Left renal cortex interstitium (tissue), 4 donors: Measurements from ENCODE around the gene ZNF335. TPM values are rescaled to one million over a fixed set of nuclear protein-coding genes. Genes with fewer than 3 reads are reported as not detected.

Experiments
- DNase-seq, 4 donors: peaks; one replicate each; pipeline ENCODE4 v3.0.0-alpha.2; 2013; ENCODE audit warnings: low read depth in 4 of 4, low spot score in 2 of 4, missing footprints in 1 of 4
- polyA plus RNA-seq, 4 donors: library from polyadenylated mRNA; unstranded; fragments of 120-200 nt; gene quantifications; one replicate each; pipeline ENCODE4 v1.2.1, GENCODE V29; 2013; ENCODE audit not compliant: insufficient read length in 4 of 4

ZNF335 gene, protein sequence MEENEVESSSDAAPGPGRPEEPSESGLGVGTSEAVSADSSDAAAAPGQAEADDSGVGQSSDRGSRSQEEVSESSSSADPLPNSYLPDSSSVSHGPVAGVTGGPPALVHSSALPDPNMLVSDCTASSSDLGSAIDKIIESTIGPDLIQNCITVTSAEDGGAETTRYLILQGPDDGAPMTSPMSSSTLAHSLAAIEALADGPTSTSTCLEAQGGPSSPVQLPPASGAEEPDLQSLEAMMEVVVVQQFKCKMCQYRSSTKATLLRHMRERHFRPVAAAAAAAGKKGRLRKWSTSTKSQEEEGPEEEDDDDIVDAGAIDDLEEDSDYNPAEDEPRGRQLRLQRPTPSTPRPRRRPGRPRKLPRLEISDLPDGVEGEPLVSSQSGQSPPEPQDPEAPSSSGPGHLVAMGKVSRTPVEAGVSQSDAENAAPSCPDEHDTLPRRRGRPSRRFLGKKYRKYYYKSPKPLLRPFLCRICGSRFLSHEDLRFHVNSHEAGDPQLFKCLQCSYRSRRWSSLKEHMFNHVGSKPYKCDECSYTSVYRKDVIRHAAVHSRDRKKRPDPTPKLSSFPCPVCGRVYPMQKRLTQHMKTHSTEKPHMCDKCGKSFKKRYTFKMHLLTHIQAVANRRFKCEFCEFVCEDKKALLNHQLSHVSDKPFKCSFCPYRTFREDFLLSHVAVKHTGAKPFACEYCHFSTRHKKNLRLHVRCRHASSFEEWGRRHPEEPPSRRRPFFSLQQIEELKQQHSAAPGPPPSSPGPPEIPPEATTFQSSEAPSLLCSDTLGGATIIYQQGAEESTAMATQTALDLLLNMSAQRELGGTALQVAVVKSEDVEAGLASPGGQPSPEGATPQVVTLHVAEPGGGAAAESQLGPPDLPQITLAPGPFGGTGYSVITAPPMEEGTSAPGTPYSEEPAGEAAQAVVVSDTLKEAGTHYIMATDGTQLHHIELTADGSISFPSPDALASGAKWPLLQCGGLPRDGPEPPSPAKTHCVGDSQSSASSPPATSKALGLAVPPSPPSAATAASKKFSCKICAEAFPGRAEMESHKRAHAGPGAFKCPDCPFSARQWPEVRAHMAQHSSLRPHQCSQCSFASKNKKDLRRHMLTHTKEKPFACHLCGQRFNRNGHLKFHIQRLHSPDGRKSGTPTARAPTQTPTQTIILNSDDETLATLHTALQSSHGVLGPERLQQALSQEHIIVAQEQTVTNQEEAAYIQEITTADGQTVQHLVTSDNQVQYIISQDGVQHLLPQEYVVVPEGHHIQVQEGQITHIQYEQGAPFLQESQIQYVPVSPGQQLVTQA (N-terminal part only)
- polyA plus RNA-seq: 10 to 100 TPM; 10.7 to 21.1 (median 14.2) TPM

DNA sequence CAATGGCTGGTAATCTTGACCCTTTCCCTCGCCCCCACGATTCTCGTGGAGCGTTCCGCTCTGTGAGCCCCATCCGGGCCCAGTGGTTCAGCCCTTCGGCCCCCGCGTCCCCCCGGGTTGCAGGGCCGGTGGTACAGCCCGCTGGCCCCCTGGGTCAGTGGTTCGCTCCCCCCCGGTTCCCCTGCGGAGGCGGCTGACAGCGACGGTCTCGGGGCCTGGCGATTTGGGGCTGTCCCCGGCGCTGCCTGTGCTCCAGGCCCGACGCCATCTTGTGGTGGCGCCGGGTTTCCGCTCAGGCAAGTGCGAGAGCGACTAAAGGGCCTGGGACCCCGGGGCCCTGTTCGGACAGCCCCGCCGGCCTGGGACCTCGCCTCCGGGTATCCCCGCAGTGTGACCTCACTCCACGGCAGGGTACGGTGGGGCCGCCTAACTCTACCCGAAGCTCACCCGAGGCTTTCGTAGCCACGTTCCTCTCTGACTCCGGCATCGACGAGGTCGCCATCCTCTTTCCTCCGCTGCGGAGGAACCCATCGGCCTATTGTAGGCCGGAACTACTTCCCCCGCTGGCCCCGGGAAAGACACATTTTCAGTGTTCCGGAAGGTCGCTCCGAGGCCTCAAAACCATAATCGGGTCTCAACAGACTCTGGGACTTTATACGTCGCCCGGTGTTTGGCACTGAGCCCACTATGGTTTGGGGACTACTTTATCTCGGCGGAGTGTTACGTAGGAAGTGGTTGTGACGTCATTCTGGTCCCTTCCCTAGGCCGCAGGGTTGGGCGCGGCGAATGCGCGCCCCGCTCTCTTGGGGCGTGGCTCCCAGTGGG lies at the start of gene ZNF335:
Gene ZNF335 (minus strand): TSS at position 529 of the 825 bp plus-strand sequence. CDS start 793 bp downstream, outside the sequence.
- DNase-seq: peak; percentile 92 to 100 (median 98)

DNA sequence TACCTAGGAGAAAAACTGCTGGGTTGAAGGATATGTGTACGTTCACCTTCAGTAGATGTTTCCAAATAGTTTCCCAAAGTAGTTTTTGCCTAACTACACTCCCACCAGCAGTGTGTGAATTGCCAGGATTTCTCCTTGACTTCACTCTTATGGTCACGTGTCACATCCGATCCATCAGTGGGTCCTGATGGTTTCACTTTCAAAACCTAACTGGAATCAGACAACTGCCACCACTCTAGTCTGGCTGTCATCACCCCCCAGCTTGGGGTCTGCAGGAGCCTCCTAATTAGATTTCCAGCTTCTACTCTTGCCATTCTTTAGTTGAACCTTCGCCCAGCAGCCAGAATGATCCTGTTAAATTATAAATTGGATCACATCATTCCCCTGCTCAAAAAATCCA lies 48.6 kb upstream of the ZNF335 start:
- no peak for DNase-seq

DNA sequence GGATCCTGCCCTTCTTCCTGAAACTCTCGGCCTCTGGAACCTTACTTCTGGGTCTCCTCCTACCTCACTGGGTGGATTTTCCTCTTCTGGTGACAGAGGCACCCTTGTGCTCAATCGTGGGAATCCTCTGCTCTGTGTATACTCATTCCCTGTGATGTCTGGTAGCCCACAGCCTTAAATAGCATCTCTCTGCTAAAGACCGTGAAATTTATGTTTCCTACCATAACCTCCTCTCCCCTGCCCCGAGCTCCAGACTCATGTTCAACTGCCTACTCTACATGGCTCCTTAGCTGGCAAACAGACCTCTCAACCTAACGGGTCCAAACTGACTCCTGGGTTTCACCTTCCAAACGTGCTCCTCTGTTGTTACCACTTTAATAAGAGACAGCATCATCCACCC lies 46.6 kb upstream of the ZNF335 start:
- DNase-seq: no peak

DNA sequence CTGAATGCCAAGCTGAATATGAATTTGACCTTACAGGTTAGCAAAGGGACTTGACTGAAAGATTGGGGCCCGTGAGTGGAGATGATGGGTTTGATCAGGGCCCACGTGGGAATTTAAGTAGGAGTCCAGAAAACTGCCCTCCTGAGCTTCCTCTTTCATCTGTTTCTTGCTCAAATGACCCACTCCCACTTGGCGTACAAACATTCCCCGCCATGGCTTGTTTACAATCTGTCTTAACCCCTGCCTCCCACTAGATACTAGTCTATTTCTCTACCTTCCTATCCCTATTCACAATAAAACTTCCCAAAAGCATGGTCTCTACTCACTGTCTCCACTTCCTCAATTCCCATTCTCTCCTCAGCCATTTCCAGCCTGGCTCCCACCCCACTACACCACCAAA lies 46.1 kb upstream of the ZNF335 start:
- DNase-seq: no peak

DNA sequence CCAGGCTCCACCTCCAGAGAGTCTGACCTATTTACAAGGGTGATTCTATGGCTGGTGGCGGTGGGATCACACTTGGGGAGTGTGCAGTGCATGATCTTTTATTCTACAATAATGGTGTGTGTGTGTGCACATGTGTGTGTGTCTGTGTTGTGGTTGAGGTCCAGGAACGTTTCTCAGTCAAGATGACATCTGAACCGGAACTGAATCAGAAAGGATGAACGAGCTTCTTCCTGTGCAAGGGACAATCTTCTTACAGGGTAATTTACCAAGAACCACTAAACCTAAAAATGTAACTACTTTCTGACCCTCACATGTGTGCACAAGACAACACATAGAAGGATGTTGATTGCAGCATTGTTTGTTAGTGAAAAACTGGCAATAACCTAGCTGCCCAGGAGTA lies 45.3 kb upstream of the ZNF335 start:
- DNase-seq: no peak

DNA sequence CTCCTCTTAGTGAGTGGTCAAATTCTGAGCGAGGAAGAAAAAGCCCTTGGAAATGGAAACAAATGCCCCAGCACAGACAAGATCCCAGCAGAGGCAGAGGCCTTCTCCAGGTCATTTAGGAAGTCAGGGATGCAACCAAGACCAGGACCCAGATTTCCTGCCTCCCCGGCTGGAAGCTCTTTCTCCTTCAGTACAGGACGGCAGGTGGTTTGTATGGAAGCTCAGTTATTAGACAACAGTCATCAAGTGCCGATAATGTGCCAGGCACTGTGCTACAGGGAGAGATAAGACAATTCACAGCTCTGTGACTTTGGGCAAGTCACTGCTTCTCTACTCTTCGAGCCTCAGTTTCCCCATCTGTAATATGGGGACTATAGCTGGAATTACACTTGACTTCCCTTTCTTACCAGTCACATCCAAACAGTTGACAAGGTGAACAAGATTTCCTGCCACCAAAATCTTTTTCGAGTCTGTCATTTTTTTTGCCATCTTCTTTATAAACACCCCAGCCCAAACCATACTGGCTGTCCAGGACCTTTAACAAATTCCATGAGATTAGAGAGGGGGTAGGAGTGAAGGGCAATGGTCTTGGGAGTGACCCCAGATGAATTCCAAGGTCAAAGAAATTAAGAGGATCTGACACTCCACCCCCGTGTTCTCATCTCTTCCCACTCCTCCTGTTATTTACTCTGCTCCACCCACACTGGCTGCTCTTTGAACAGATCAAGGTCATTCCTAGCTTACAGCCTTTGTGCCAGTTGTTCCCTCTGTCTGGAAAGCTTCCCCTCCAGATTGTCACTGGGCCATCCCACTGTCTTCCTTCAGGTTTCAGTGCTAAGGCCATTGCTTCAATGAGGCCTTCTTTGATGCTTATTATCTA lies 42.8 kb upstream of the ZNF335 start:
- no peak for DNase-seq

DNA sequence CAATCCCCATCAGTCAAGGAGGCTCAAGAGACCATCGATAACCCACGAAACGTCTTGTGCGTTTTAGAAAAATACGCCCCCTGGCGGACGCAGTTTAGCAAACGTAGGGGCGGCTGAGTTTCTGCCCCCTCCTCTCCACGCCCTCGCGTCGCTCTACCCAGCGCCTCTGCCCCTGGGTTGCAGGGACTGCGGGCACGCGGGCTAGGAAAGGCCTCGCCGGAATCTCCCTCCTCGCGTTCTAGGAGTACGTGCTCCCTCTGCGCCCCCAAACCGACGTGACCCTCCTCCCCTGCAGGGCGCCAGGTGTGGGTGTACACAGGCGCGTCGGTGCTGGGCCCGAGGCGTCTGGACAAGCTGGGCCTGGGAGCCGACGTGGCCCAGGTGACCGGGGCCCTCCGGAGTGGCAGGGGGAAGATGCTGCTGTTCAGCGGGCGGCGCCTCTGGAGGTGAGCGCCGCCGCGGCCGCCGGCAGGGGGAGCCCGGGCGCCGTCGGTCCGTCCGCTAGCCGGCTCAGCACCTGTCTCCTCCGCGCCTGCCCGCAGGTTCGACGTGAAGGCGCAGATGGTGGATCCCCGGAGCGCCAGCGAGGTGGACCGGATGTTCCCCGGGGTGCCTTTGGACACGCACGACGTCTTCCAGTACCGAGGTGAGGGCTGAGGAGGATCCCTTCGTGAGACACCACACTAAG lies 42.0 kb upstream of the ZNF335 start:
- DNase-seq: no peak

DNA sequence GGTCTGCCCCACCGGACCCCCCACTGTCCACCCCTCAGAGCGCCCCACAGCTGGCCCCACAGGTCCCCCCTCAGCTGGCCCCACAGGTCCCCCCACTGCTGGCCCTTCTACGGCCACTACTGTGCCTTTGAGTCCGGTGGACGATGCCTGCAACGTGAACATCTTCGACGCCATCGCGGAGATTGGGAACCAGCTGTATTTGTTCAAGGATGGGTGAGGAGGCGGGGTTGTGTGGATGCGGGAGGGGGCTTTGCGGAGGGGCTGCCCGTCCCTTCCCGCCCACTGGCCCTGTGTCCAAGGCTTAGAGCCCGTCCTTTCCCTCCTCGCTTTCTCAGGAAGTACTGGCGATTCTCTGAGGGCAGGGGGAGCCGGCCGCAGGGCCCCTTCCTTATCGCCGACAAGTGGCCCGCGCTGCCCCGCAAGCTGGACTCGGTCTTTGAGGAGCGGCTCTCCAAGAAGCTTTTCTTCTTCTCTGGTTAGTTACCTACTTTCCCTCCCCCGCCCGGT lies 41.4 kb upstream of the ZNF335 start:
- DNase-seq: no peak

DNA sequence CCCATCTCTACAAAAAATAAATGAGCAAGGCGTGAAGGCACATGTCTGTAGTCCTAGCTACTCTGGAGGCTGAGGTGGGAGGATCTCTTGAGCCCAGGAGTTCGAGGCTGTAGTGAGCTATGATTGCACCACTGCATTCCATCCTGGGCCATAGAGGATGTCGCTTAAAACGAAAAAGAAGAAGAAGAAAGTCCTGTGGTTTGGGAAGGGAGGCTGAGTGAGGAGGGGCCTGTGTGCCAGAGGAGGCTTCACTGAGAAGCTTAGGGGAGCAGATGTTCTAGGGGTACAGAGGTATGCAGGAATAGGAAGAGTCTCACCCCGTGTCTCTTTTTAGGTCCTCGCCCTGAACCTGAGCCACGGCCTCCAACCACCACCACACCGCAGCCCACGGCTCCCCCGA lies 40.9 kb upstream of the ZNF335 start:
- DNase-seq: no peak

DNA sequence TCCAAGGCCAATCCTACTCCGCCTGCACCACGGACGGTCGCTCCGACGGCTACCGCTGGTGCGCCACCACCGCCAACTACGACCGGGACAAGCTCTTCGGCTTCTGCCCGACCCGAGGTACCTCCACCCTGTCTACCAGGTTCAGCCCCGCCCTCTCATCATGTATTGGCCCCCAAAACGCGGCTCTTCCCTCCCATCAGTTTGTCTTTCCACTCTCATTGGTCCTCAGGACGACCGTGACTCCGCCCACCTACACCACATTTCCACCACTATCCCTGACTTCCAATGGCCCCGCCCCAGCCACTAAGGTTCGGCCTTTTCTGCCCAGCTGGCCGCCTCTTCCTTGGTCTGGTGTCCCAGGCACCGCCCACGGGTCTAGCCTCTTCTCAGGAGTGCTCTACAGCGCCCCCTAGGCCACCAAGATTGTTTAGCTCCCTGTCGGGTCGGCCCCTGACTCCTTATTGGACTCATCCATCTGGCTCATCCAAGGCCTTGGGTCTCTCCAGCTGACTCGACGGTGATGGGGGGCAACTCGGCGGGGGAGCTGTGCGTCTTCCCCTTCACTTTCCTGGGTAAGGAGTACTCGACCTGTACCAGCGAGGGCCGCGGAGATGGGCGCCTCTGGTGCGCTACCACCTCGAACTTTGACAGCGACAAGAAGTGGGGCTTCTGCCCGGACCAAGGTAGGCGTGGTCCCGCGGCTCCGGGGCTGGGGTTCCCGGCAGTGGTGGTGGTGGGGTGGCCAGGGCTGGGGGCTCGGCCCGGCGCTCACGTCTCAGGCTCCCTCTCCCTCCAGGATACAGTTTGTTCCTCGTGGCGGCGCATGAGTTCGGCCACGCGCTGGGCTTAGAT lies 39.9 kb upstream of the ZNF335 start:
- no peak for DNase-seq

DNA sequence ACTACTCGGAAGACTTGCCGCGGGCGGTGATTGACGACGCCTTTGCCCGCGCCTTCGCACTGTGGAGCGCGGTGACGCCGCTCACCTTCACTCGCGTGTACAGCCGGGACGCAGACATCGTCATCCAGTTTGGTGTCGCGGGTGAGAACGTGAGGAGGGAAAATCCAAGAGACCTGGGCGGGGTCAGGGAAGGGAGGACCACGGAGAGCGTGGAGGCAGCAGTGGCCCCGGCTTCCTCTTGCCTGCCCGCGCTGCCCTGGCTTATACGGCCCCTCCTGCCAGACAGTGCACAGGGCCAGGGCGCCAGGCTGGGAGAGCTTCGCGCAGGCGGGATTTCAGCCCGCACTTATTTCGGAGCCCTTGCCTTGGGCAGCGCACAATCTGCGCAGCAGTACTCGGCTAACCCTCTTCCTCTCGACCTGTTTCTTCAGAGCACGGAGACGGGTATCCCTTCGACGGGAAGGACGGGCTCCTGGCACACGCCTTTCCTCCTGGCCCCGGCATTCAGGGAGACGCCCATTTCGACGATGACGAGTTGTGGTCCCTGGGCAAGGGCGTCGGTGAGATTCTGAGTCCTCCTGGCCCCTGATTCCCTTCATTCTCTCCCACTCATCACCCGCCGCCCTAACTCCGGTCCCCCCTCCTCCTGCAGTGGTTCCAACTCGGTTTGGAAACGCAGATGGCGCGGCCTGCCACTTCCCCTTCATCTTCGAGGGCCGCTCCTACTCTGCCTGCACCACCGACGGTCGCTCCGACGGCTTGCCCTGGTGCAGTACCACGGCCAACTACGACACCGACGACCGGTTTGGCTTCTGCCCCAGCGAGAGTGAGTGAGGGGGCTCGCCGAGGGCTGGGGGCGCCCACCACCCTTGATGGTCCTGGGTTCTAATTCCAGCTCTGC lies 38.7 kb upstream of the ZNF335 start:
- no peak for DNase-seq

DNA sequence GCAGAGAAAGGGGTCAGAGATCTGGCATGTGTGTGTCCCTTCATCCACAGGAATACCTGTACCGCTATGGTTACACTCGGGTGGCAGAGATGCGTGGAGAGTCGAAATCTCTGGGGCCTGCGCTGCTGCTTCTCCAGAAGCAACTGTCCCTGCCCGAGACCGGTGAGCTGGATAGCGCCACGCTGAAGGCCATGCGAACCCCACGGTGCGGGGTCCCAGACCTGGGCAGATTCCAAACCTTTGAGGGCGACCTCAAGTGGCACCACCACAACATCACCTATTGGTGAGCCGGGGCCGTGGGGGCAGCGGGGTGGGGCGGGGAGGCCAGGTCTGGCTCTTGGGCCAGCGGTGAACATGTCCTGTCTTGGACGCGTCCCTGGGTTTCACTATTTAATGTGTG lies 37.8 kb upstream of the ZNF335 start:
- DNase-seq: no peak

DNA sequence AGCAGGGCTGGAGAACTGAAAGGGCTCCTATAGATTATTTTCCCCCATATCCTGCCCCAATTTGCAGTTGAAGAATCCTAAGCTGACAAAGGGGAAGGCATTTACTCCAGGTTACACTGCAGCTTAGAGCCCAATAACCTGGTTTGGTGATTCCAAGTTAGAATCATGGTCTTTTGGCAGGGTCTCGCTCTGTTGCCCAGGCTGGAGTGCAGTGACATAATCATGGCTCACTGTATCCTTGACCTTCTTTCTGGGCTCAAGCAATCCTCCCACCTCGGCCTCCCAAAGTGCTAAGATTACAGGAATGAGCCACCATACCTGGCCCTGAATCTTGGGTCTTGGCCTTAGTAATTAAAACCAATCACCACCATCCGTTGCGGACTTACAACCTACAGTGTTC lies 35.7 kb upstream of the ZNF335 start:
- DNase-seq: no peak

DNA sequence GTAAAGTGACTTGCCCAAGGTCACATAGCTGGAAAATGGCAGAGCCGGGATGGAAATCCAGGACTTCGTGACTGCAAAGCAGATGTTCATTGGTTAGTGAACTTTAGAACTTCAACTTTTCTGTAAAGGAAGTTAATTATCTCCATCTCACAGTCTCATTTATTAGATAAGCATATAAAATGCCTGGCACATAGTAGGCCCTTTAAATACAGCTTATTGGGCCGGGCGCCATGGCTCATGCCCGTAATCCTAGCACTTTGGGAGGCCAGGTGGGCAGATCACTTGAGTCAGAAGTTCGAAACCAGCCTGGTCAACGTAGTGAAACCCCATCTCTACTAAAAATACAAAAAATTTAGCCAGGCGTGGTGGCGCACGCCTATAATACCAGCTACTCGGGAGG lies 35.0 kb upstream of the ZNF335 start:
- DNase-seq: no peak

DNA sequence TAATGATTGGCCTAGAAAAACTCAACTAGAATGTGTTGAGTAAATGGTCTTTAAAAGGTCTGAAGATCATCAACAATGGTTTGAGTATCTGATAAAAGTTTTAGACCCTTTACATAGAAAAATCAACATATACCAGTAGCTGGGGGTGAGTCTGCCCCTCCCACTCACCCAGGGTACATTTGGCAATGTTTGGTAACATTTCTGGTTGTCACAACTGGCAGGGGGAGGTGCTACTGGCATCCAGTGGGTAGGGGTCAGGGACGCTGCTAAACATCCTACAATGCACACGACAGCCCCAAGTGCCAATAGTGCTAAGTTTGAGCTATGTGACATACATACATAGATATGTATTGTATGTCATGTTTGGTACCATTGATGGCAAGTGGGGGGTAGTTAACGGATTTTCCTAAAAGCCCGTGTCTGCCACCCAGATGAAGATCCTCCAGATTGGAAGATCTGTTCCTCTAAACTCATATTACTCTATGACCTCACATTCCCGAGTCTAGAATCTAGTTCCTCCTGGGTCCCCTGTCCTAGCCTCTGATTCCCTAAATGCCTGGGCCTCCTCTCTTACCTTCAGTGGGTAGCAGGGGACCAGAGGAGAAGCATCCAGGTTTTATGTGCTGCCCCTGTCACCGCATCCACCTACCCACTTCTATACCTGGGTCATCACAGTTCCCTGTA lies 34.2 kb upstream of the ZNF335 start:
- no peak for DNase-seq
